Stimulated activated CD8-positive, alpha-beta memory T cell treated with anti-CD3 and anti-CD28 coated beads, Interleukin-15, amount 100 ng/mL, for 1 hour (primary cell): ENCODE measurements around the gene PRKX.
A peak's percentile ranks its signal among the peaks of the same experiment; 100 is the strongest.
"Not testable (repeated sequence)": the region's sequence is repeated elsewhere in the genome, so short reads cannot be mapped to it uniquely, and the experiment has no call there.

Source experiments
- DNase-seq: peaks from one replicate; pipeline ENCODE4 v3.0.0-alpha.2; 2020; ENCODE audit warnings: low read depth

Gene PRKX

DNA sequence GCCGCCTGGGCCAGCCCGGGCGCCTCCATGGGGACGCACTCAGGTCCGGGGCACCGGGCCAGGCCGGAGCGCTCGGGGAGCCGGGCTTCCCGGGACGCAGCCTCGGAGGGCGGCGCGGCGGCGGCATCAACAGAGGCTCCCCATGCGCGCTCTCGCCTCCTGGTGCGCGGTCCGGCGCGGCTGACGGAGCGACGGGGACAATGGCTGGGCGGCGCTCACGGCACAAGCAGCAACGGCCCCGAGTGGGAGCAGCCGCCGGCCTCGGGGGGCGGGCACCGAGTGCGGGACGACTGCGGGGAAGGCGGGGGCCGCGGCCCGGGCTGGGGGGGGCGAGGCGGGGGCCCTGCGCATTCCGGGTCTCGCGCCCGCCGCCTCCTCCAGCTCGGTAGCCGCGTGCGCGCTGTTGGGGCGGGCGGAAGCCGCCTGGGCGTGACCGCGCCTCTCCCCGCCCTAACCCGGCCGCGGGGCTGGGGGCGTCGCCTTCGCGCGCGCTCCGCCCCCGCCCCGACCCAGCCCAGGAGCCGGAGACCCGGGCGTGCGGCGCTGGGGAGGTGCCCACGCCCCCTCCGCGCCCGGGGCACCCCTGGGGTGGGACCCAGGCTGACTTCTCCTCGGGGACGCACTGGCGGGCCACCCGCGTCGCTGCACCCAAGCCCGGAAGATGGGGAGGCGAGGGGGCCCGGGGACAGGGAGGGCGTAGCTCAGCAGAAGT lies at the start of gene PRKX:
TSS of gene PRKX (minus strand) at position 425 of the 712 bp plus-strand sequence. CDS start at position 29, 396 bp downstream.
- peak; percentile 32 for DNase-seq

DNA sequence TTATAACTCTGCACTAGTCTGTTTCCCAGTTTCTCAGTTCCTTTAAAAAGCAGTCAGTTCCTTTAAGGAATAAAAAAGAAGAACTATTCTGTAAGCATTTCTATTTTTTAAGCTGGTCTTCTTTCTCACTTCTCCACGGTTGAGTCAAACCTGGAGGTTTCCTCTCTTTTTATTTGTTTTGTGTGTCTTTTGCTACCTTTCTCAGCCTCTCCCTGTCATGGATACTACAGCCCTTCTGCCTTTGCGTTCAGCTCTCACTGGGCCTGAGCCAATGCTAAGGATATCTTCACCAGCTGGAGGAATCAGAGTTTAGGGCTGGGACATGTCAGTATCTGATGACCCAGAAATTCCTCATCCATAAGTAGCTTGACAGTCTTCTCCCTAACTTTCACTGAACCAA lies 49.7 kb upstream of the PRKX start:
- no peak for DNase-seq

DNA sequence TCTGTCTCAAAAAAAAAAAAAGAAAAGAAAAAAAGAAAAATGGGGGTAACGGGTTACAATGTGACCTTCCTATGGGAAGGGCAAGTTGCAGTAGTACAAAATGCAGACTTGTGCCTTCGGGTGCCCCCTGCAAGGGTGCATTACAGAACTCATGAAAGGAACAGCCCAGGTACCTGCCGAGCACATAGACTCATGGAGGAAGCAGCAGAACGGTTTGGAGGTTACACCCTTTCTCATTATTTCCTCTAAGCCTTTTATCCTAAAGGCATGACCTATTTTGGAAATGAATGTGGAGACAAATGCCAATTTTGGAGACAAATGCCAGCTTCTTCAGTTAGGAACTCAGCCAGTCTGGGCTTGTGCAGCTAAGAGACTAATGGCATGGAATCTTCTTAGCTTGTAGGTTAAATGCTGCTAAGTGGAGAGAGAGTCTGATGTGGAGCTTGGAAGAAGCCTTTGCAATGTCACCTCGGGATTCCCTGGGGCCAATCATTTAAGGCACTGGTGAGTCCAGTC lies 44.1 kb upstream of the PRKX start:
- DNase-seq: no peak

DNA sequence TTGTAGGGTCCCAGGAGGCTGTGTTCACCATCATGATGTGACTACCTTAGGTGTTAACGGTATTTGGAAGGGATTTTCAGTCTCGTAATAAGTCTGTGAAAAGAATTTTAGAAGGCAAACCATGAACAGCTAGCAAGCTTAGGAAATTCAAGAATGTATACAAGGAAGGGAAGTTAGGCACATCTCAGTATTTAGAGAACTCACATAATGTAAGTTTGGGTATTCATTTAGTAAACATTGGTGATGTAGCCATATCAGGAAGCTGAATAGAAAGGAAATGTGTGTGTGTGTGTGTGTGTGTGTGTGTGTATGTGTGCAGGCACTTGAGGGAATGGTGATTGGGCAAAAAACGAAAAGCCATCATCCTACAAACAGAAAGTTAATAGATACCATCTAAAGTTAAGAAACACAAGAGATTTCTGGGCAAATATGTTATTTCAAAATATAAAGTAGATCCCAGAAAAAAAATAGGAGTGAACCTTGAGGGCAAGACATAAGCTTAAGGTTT lies 34.7 kb upstream of the PRKX start:
- no peak for DNase-seq

DNA sequence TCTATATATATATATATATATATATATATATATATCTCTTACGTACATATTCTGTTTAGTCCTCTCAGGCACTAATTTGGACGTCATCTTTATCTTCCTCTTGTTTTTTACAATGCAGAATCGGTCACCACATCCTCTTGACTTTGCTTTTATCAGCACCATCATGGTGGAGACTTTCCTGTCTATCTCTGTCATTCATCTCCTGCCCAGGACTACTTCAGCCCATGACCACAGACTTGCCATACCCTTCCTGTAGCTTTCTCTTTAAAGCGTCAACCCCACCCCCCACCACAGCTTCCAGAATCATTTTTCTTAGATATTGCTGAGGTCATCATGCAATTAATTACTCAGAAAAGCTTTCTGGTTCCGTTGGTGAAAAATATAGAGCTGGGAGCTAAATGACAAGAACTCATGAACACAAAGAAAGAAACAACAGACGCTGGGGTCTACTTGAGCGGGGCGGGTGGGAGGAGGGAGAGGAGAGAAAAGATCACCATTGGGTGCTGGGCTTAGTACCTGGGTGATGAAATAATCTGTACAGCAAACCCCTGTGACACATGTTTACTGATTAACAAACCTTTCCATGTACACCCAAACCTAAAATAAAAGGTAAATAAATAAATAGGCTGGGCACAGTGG lies 30.5 kb upstream of the PRKX start:
- peak; percentile 18 for DNase-seq

DNA sequence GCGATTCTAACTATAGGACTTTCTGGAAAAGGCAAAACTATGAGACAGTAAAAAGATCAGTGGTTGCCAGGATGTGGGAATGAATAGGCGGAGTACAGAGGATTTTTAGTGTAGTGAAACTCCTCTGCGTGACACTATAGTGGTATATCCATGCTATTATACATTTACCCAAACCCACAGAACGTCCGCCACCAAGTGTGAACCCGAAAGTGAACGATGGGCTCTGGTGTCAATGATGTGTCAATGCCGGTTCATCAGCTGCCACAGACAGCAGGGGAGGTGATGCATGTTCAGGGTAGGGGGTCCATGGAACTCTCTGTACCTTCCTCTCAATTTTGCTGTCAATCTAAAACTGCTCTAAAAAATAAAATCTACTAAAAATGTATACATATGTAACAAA lies 27.5 kb upstream of the PRKX start:
- DNase-seq: not testable (repeated sequence)

DNA sequence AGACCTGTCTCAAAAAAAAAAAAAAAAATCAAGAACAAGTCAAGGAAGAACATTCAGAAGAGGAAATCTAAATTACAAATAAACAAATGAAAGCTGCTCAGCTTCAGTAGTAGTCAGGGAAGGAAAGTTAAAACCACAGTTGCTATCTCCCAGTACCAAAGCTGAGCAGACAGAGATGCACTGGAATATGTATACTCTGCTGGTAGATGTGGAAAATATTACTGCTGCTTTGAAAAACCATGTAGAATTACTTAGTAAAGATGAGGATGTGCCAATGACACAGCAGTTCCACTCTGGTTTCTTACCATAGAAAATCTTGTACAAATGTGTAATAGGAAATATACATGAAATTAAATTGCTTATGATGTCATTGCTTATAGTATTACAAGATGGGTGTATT lies 25.1 kb upstream of the PRKX start:
- DNase-seq: no peak

DNA sequence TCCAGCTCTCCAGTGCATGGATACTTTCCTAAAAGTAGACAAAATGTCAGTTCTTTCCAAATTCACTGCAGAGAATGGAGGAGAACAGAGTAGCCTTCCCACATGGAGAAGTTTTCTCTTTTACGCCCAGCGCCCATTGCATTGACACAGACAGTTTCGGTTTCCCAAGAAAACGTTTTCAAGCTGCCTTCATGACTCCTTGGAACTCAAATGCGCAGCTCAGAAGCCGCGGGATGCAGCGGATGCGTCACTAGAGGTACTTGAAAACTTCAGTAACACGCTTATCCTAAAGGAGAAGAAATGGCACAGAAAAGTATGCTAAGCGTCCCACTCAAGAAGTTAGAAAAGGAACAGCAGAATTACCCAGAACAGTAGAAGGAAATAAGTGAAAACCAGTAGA lies 23.1 kb upstream of the PRKX start:
- DNase-seq: not testable (repeated sequence)

DNA sequence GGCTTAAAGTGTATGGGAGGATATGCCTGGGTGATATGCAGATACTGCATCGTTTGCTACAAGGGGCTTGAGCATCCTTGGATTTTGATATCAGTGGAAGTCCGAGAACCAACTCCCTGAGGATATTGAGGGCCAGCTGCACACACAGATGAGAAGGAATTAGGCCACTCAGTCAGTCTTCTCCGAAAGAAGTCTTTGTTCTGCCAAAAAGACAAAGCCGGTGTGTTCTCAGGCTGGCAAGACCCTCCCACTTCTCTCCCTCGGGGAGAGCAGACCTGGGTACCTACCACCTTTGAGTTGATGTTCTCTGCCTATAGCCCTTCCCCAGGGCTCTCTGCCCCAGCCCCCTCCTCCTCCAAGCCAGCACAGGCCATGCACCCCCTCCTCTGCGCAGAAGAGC lies 22.4 kb upstream of the PRKX start:
- not testable (repeated sequence) for DNase-seq

DNA sequence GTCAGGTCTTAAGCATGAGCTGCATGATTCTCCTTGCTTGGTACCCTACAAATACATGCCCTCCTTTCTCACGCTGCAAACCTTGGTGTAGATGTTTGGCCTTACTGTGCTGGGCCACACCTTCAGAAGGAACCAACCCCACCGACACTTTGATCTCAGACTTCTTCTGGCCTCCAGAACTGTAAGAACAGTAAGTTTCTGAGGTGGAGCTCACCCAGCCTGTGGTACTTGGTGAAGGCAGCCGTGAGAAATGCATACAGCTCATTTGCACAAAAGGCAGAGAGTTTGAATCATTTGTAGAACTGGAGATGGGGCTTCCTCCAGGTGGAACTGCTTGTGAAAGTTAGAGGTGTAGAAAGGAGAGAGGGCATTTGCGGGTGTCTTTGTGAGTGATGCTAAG lies 21.0 kb upstream of the PRKX start:
- DNase-seq: not testable (repeated sequence)

DNA sequence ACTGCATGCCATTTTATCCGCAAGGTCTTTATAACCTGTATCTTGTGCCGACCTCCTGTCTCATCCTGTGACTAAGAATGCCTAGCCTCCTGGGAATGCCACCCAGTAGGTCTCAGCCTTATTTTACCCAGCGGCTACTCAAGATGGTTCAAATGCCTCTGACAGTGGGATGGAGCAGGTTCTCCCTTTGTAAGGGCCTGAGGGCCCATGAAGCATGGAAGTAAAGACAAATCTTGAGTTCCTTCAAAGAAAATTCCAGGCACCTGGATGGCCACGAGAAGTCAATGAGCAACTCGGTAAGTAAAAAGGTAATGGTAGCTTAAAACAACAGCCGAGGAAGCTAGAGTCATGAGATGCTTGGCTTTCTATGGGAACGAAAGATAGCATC lies 19.6 kb upstream of the PRKX start:
- no peak for DNase-seq

DNA sequence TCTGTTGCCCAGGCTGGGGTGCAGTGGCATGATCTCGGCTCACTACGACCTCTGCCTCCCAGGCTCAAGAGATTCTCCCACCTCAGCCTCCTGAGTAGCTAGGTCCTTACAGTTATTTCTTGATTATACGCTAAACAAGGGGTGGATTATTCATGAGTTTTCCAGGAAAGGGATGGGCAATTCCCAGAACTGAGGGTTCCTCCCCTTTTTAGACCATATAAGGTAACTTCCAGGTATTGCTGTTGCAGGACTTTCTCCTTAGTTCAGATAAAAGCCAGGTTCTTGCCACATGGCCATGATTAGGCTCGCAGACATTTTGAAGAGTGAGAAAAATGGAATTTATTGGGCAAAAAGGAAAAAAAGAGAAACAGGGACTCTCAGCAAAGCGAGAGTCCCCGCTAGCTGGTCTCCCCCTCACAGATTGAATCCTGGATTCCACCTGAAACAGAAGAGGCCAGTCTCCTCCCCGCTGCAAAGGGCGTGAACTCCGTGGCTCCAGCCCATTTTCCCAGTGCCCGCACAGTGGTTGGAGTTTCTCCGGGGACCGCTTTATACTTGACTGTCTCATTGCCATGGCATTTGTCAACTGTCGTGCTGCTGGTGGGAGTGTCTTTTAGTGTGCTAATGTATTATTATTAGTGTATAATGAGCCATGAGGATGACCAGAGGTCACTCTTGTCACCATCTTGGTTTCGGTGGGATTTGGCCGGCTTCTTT lies 19.0 kb upstream of the PRKX start:
- not testable (repeated sequence) for DNase-seq

DNA sequence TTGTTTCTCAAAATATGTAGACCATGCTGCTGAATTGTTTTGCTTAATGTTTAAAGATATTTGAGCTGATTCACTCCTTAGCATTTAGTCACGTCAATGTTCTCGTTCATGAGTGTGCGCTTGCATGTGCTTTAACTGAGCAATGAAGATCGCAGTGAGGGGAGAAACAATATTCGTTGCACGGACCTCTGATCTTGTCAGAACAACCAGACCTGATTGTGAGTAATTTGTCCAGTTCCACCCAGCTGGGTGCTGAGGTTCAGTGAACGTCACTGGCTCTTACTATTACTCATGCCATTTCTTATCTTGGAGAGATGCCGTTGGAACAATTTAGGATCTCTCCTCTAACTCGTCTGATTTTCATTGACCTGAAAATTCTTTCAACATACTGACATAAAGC lies 15.0 kb upstream of the PRKX start:
- DNase-seq: no peak

DNA sequence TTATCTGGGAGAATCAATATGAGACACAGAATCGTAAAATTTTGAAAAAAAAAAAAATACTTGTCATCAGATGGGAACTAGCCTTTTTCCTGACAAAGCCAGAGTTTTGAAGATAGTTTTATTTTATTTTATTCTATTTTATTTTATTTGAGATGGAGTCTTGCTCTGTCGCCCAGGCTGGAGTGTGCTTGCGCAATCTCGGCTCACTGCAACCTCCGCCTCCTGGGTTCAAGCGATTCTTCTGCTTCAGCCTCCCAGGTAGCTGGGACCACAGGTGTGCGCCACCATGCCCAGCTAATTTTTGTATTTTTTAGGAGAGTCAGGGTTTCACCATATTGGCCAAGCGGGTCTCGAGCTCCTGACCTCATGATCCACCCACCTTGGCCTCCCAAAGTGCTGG lies 10.0 kb upstream of the PRKX start:
- not testable (repeated sequence) for DNase-seq

DNA sequence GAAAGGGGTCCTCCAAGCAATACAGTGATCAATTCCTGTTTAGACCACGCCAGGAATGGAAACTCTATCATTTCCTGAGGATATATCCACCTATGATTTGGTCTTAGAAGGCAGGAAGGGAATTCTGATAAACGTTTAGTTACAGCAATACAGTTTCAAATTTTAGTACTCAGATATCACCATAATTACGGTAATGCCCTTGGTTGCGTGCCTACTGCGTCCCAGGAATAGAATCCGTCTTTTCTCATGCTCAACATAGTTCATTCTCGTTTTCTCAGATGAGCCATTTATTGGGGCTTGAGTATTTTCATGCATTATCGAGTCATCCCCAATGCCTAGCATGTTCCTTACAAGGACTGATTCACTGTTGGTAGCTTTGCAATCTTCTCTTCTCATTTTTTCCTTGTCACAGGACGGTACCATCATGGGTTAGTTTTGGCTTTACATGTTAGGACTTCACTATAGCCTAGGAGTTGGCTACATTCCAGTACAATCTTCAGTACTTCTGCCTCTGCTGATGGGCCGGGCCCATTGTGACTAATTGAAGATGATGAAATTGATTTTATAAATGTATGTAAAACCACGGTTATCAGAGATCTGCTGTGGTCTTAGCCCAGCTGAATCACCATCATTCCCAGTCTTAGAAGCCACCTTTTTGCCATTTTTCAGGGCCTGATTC lies 4.4 kb upstream of the PRKX start:
- no peak for DNase-seq

DNA sequence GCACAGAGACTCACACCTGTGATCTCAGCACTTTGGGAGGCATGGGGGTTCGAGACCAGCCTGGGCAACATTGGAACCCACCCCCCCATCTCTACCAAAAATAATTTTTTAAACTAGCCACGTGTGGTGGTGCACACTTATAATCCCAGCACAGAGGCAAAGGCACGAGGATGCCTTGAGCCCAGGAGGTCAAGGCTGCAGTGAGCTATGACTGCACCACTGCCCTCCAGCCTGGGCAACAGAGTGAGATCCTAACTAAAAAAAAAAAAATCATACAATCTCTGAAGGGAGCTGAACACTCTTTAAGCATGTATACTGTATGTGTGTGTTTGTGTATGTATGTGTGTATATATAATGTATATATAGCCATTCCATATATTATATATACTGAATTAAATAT lies 2.5 kb upstream of the PRKX start:
- no peak for DNase-seq

DNA sequence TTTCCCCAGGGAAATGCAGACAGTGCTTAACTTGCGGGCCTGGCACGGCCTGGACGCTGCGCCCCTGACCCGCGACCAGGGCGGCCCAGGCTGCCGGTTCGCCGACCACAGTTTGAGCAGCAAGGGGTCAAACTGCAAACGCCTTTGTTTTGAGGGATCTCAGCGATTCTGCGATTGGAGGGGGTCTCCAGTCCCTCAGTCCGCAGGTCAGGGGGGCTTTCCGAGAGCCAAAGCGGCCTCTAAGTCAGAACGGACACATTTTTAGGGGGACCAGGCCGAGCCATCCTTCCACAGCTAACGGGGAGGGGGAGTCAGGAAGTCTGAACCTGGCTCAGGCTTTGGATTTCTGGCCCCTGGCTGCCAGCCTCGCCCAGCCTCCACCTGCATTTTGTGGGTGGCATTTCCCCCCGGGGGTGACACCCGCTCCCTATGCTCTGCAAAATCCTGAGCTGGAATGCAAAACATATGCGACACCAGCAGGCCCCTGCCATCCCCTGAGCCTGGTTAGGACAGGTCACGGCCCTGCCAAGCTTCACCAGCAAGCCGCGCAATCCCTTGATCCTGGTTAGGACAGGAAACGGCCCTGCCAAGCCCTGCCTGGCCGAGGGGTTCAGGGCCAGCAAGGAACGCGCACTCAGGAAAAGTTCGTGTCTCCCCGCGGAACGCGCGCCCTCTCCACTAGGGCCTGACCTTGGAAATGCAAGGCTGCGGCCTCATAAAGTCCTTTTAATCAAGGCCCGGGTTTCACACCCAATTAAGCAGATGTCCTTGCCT lies 1.4 kb upstream of the PRKX start:
- DNase-seq: not testable (repeated sequence)

DNA sequence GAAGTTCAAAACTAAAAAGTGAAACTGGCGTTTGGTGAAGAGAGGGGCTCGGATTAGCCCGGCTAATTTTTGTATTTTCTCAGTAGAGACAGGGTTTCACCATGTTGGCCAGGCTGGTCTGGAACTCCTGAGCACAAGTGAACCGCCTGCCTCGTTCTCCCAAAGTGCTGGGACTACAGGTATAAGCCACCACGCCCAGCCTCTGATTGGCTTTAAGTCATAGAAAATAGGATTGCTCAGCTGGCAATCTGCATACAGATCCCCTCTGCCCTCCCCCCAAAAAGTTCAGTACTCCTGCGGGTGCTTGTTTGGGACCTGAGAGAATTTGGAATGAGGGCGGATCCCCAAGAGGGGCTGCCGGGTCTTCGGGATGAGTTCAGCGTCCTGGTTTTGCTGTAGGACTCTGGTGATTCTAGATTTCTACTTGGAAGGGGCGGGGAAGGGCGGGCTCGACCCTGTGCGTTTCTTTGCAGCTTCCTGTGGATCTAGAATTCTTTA lies 537 bp upstream of the PRKX start:
- DNase-seq: no peak

DNA sequence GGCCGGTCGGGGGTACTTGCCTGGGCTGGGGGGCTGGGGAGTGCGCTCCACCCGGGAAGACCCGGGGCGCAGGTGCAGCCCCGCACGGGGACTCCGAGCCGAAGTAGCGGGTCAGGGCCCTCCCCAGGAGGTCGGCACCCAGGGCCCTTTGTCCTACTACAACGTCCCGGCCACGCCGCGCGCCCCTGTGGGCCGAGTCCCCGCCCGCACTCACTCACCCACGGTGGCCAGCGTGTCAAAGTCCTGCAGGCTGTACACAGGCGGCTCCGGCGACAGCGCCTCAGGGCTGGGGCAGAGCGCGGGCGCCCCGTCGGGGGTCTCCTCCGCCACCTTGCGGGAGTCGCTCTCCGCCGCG lies 602 bp downstream of the PRKX start:
- no peak for DNase-seq

DNA sequence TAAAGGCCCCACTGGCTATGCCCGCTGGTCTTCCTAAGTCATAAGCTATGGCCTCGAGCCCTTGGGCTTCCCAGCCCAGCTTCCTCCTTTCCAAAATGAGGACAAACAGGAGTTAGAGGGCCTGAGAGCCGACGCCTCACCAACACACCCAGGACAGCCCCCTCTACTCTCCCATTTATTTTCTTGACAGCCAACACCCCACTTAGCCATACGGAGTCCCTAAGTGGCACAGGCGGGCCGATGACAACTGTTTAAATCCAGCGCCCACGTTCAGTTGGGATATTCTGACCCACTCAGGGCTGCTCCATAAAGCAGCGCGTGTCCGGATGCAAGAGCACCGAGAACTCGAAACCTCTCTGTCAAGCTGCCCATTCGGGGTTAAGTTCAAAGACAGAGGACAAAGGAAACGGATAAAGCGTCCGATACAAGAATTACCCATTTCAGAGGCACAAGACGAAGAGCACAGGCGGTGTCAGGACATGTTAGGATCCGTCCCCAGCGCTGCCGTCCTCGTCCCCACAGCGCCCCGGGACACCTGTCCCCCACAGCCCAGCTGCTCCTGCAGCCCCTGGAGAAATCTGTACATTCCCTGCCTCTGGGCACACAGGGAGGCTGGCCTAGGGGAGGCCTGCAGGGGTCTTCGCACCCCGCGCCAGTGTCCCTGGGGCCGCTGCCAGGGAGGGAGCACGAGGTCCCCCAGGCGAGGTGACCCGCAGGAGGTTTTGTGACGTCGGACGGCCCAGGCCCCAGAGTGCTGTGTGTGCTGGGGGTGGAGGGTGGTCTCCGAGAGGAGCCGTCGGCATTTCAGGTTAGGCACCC lies 1.2 kb downstream of the PRKX start:
- DNase-seq: no peak
